ENCODE data around the gene CD37. TPM values are rescaled to one million over a fixed set of nuclear protein-coding genes. Genes with fewer than 3 reads are reported as not detected.
"Not testable (repeated sequence)": the region's sequence is repeated elsewhere in the genome, so short reads cannot be mapped to it uniquely, and the experiment has no call there.

CD37 gene
- total RNA-seq, 1 experiment from 2014 or later: not detected

- no peak overlapping the region for H3K4me3 ChIP-seq
- peaks cover 6% of the 10 kb centered on the region; the same call in 1 of the 2 replicates for H3K9me3 ChIP-seq (replicated peaks)
- no peaks in the 10 kb centered on the region for H3K4me1 ChIP-seq
- no peak overlapping the region for H3K27ac ChIP-seq
- no peaks in the 10 kb centered on the region for H3K27me3 ChIP-seq
- no peak for DNase-seq
- no peaks in the 10 kb centered on the region for H3K36me3 ChIP-seq
These were observed 33.6 kb downstream of the CD37 start for GRCh38 chr19:49368711-49369358.

- DNase-seq: no peak
- H3K36me3 ChIP-seq: no peaks in the 10 kb centered on the region
These were observed 36.0 kb downstream of the CD37 start for GRCh38 chr19:49371184-49371583.

GRCh38 chr19:49373174-49373573 lies 38.0 kb downstream of the CD37 start:
- not testable (repeated sequence) for H3K9me3 ChIP-seq (replicated peaks); H3K27ac ChIP-seq; H3K4me1 ChIP-seq; H3K36me3 ChIP-seq; H3K4me3 ChIP-seq; DNase-seq; H3K27me3 ChIP-seq

More at GRCh38 chr19:49371184-49371583, 36.0 kb downstream of the CD37 start:
- Histone ChIP-seq H3K27ac (no peak overlapping the region), H3K9me3 (replicated peaks) (peaks cover 6% of the 10 kb centered on the region; the same call in 1 of the 2 replicates), H3K27me3 (no peaks in the 10 kb centered on the region), H3K4me1 (no peaks in the 10 kb centered on the region), H3K4me3 (no peak overlapping the region)

GRCh38 chr19:49374665-49375434 lies 39.6 kb downstream of the CD37 start:
- Histone ChIP-seq H3K4me1 (no peaks in the 10 kb centered on the region), H3K27ac (no peak overlapping the region), H3K36me3 (no peaks in the 10 kb centered on the region), H3K4me3 (no peak overlapping the region), H3K9me3 (replicated peaks) (no peaks in the 10 kb centered on the region), H3K27me3 (no peaks in the 10 kb centered on the region; the same call in 1 of the 2 replicates)
- DNase-seq: no peak

- no peak for DNase-seq
- Histone ChIP-seq H3K27ac (no peak overlapping the region), H3K36me3 (no peaks in the 10 kb centered on the region), H3K9me3 (replicated peaks) (0 out of 2 replicates have a peak, but pooled peaks cover 3% of the 10 kb centered on the region), H3K27me3 (no peaks in the 10 kb centered on the region; the same call in 1 of the 2 replicates), H3K4me1 (no peaks in the 10 kb centered on the region), H3K4me3 (no peak overlapping the region)
These were observed 43.3 kb downstream of the CD37 start for GRCh38 chr19:49378512-49378911.

GRCh38 chr19:49380391-49380790 lies 45.2 kb downstream of the CD37 start:
- Histone ChIP-seq H3K4me3 (no peak overlapping the region), H3K27me3 (no peaks in the 10 kb centered on the region; the same call in 1 of the 2 replicates), H3K27ac (no peak overlapping the region), H3K36me3 (no peaks in the 10 kb centered on the region), H3K4me1 (no peaks in the 10 kb centered on the region), H3K9me3 (replicated peaks) (0 out of 2 replicates have a peak, but pooled peaks cover 3% of the 10 kb centered on the region)
- no peak for DNase-seq

GRCh38 chr19:49382639-49383038 lies 47.4 kb downstream of the CD37 start:
- H3K9me3 ChIP-seq (replicated peaks): 0 out of 2 replicates have a peak, but pooled peaks cover 3% of the 10 kb centered on the region
- H3K27ac ChIP-seq: no peak overlapping the region
- no peak overlapping the region for H3K4me3 ChIP-seq
- no peaks in the 10 kb centered on the region for H3K4me1 ChIP-seq
- no peaks in the 10 kb centered on the region for H3K36me3 ChIP-seq
- no peaks in the 10 kb centered on the region; the same call in 1 of the 2 replicates for H3K27me3 ChIP-seq
- DNase-seq: no peak

GRCh38 chr19:49383599-49383998 lies 48.4 kb downstream of the CD37 start:
- Histone ChIP-seq H3K27me3 (no peaks in the 10 kb centered on the region; the same call in 1 of the 2 replicates), H3K27ac (no peak overlapping the region), H3K4me1 (no peaks in the 10 kb centered on the region), H3K9me3 (replicated peaks) (0 out of 2 replicates have a peak, but pooled peaks cover 3% of the 10 kb centered on the region), H3K4me3 (no peak overlapping the region), H3K36me3 (no peaks in the 10 kb centered on the region)
- no peak for DNase-seq

GRCh38 chr19:49387936-49388372 lies 52.7 kb downstream of the CD37 start, which contains the start of gene KASH5:
KASH5 (plus strand) TSS chr19:49388249; CDS start chr19:49390884, 2,635 bp downstream.
- Histone ChIP-seq H3K4me1 (no peaks in the 10 kb centered on the region), H3K36me3 (no peaks in the 10 kb centered on the region), H3K27me3 (no peaks in the 10 kb centered on the region), H3K4me3 (no peak within 1 kb of the TSS), H3K9me3 (replicated peaks) (no peaks in the 10 kb centered on the region), H3K27ac (no peak within 1 kb of the TSS)
- no peak for DNase-seq

- Histone ChIP-seq H3K27ac (no peak overlapping the region), H3K27me3 (no peaks in the 10 kb centered on the region), H3K36me3 (no peaks in the 10 kb centered on the region), H3K4me1 (no peaks in the 10 kb centered on the region), H3K4me3 (no peak overlapping the region), H3K9me3 (replicated peaks) (no peaks in the 10 kb centered on the region)
- no peak for DNase-seq
These were observed 54.2 kb downstream of the CD37 start for GRCh38 chr19:49389406-49389805.

Other genes starting within 250 kb of the CD37 start
- gene SNRNP70, start 250.0 kb upstream of the CD37 start, total RNA-seq (2014; rRNA removed; shearing (Covaris generic)): 241 and 253 TPM in 2 replicates
- 4.1 and 5.0 TPM in 2 replicates for gene LIN7B, start 221.0 kb upstream of the CD37 start, total RNA-seq (2014; rRNA removed; shearing (Covaris generic))
- 0.99 and 1.7 TPM in 2 replicates for gene C19orf73, start 216.3 kb upstream of the CD37 start, total RNA-seq (2014; rRNA removed; shearing (Covaris generic))
- 20.8 and 27.1 TPM in 2 replicates for gene PPFIA3, start 215.9 kb upstream of the CD37 start, total RNA-seq (2014; rRNA removed; shearing (Covaris generic))
- 2.1 and 3.2 TPM in 2 replicates for gene HRC, start 180.0 kb upstream of the CD37 start, total RNA-seq (2014; rRNA removed; shearing (Covaris generic))
- gene TRPM4, start 177.6 kb upstream of the CD37 start, total RNA-seq (2014; rRNA removed; shearing (Covaris generic)): 1.2 and 1.8 TPM in 2 replicates
- gene SLC6A16, start 10.2 kb upstream of the CD37 start, total RNA-seq (2014; rRNA removed; shearing (Covaris generic)): 0.33 and 0.40 TPM in 2 replicates
- gene TEAD2, start 27.0 kb downstream of the CD37 start, total RNA-seq (2014; rRNA removed; shearing (Covaris generic)): 72.1 and 72.3 TPM in 2 replicates
- 0.13 and 0.24 TPM in 2 replicates for gene DKKL1, start 28.5 kb downstream of the CD37 start, total RNA-seq (2014; rRNA removed; shearing (Covaris generic))
- gene KASH5, start 52.8 kb downstream of the CD37 start, total RNA-seq (2014; rRNA removed; shearing (Covaris generic)): not detected in 2 replicates
- not detected in 2 replicates for gene PTH2, start 88.0 kb downstream of the CD37 start, total RNA-seq (2014; rRNA removed; shearing (Covaris generic))
- gene GFY, start 90.0 kb downstream of the CD37 start, total RNA-seq (2014; rRNA removed; shearing (Covaris generic)): not detected in 2 replicates
- 0.18 TPM in 1 of 2 replicates, not detected in the other for gene SLC17A7, start 106.1 kb downstream of the CD37 start, total RNA-seq (2014; rRNA removed; shearing (Covaris generic))
- 68.4 and 83.4 TPM in 2 replicates for gene PIH1D1, start 116.4 kb downstream of the CD37 start, total RNA-seq (2014; rRNA removed; shearing (Covaris generic))
- 11.0 and 12.3 TPM in 2 replicates for gene ALDH16A1, start 117.8 kb downstream of the CD37 start, total RNA-seq (2014; rRNA removed; shearing (Covaris generic))
- gene FLT3LG, start 138.8 kb downstream of the CD37 start, total RNA-seq (2014; rRNA removed; shearing (Covaris generic)): 0.61 and 1.0 TPM in 2 replicates
- gene RPL13A, start 152.2 kb downstream of the CD37 start, total RNA-seq (2014; rRNA removed; shearing (Covaris generic)): 3,376 and 3,926 TPM in 2 replicates
- gene RPS11, start 161.0 kb downstream of the CD37 start, total RNA-seq (2014; rRNA removed; shearing (Covaris generic)): 2,852 and 3,079 TPM in 2 replicates
- 25.0 and 26.6 TPM in 2 replicates for gene FCGRT, start 177.3 kb downstream of the CD37 start, total RNA-seq (2014; rRNA removed; shearing (Covaris generic))
- gene RCN3, start 192.6 kb downstream of the CD37 start, total RNA-seq (2014; rRNA removed; shearing (Covaris generic)): 2.8 and 3.4 TPM in 2 replicates
- 54.2 and 66.5 TPM in 2 replicates for gene NOSIP, start 245.2 kb downstream of the CD37 start, total RNA-seq (2014; rRNA removed; shearing (Covaris generic))
- gene PRRG2, start 245.9 kb downstream of the CD37 start, total RNA-seq (2014; rRNA removed; shearing (Covaris generic)): 0.51 and 0.58 TPM in 2 replicates

Data from SJCRH30 (cell line).